ENCODE data around the gene SLC12A7. TPM values are rescaled to one million over a fixed set of nuclear protein-coding genes. Genes with fewer than 3 reads are reported as not detected.
A peak's percentile ranks its signal among the peaks of the same experiment; 100 is the strongest.

SLC12A7 gene
- total and polyA plus RNA-seq, 11 donors, result 66.3 to 159 (median 128) TPM

- no peaks in the 10 kb centered on the region for H3K9me3 ChIP-seq
- 76 to 87% (median 83%) methylated on average over 9 to 12 of the region's 12 CpGs for WGBS, 4 donors
- peaks cover 0 to 69% (median 56%) of the 10 kb centered on the region in 9 donors for H3K36me3 ChIP-seq
- peaks cover 0 to 16% (median 6%) of the 10 kb centered on the region in 12 donors for H3K4me1 ChIP-seq
- H3K27ac ChIP-seq, result peak overlapping the region in 1 of 12 donors; percentile 50
- DNase-seq (peak in 2 of 5 donors; percentile 22 to 49), ATAC-seq (no peak)
- no peaks in the 10 kb centered on the region for H3K27me3 ChIP-seq
- TF ChIP-seq, protein P1, sequence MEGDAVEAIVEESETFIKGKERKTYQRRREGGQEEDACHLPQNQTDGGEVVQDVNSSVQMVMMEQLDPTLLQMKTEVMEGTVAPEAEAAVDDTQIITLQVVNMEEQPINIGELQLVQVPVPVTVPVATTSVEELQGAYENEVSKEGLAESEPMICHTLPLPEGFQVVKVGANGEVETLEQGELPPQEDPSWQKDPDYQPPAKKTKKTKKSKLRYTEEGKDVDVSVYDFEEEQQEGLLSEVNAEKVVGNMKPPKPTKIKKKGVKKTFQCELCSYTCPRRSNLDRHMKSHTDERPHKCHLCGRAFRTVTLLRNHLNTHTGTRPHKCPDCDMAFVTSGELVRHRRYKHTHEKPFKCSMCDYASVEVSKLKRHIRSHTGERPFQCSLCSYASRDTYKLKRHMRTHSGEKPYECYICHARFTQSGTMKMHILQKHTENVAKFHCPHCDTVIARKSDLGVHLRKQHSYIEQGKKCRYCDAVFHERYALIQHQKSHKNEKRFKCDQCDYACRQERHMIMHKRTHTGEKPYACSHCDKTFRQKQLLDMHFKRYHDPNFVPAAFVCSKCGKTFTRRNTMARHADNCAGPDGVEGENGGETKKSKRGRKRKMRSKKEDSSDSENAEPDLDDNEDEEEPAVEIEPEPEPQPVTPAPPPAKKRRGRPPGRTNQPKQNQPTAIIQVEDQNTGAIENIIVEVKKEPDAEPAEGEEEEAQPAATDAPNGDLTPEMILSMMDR (IDR thresholded peaks at IDR 0.05), result no peak
- TF ChIP-seq POLR2A (IDR thresholded peaks at IDR 0.05), result no peak
- intact Hi-C loops (cut with DNase I), result loop anchor here in 1 of 10 donors (10.0 kb wide), 1 partner anchor 68 kb away; no protein-coding TSS in a partner anchor
- no peak overlapping the region for H3K4me3 ChIP-seq
Observed at GRCh38 chr5:1066676-1067075, 45.2 kb downstream of the SLC12A7 start.

DNA sequence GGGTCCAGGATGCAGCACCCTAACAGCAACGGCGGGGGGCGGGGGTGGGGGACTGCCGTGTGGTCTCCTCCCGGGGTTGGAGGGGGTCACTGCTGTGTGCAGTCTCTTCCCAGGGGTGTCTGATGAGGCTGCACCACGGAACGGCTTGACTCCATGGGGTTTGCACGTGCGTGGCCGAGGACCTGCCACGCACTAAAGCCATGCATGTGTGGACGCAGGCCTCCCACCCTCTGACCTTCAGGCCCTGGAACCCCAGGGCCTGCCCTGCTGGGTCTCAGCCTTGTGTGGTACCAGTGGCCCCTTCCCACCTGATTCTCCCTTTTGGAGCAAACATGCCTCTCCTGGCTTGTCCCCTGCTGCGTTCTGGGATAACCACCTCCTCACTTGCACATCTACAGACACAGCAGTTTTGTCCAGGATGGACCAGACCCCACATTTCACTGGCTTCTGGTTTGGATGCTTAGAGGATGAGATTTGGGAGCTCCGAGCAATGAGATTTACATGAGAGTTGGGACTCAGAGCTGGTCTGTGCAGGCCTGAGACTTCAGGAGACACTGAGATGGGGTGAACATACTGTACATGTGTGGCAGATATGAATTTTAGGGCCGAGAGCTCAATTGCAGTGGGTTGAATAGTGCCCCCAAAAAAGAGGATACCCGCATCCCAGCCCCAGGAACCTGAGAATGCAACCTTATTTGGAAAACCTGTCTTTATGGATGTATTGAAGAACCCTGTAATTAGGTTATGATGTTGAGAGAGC lies 45.8 kb downstream of the SLC12A7 start:
- TF ChIP-seq POLR2A (IDR thresholded peaks at IDR 0.05), result no peak
- TF ChIP-seq, protein P1 (IDR thresholded peaks at IDR 0.05), result no peak
- no peak overlapping the region for H3K27ac ChIP-seq
- H3K27me3 ChIP-seq, result no peaks in the 10 kb centered on the region
- H3K4me3 ChIP-seq, result no peak overlapping the region
- H3K4me1 ChIP-seq, result peaks cover 0 to 16% (median 6%) of the 10 kb centered on the region in 12 donors
- ATAC-seq (no peak), DNase-seq (peak in 2 of 5 donors; percentile 20 to 53)
- WGBS, 4 donors, result 94 to 97% (median 94%) methylated on average over 9 to 16 of the region's 16 CpGs
- H3K9me3 ChIP-seq, result no peaks in the 10 kb centered on the region
- peaks cover 0 to 72% (median 59%) of the 10 kb centered on the region in 9 donors for H3K36me3 ChIP-seq
- intact Hi-C loops (cut with DNase I), result loop anchor here in 1 of 10 donors (10.0 kb wide), 1 partner anchor 69 kb away; no protein-coding TSS in a partner anchor

GRCh38 chr5:1065143-1065750 lies 46.6 kb downstream of the SLC12A7 start:
- ATAC-seq, result no peak
- H3K36me3 ChIP-seq, result peaks cover 0 to 78% (median 63%) of the 10 kb centered on the region in 9 donors
- H3K27ac ChIP-seq, result no peak overlapping the region
- no peaks in the 10 kb centered on the region for H3K9me3 ChIP-seq
- H3K27me3 ChIP-seq, result no peaks in the 10 kb centered on the region
- WGBS, 4 donors, result 91 to 95% (median 92%) methylated on average over 23 to 26 of the region's 26 CpGs
- DNase-seq, result peak in 2 of 5 donors; percentile 22 to 57
- TF ChIP-seq, protein P1 (IDR thresholded peaks at IDR 0.05), result no peak
- no peak for TF ChIP-seq POLR2A (IDR thresholded peaks at IDR 0.05)
- H3K4me1 ChIP-seq, result peaks cover 0 to 16% (median 6%) of the 10 kb centered on the region in 12 donors
- H3K4me3 ChIP-seq, result no peak overlapping the region
- intact Hi-C loops (cut with DNase I), result loop anchor here in 1 of 10 donors (10.0 kb wide), 1 partner anchor 70 kb away; no protein-coding TSS in a partner anchor

All from heart left ventricle (tissue), 16 donors.